ENCODE data around the gene TARBP1. TPM values are rescaled to one million over a fixed set of nuclear protein-coding genes. Genes with fewer than 3 reads are reported as not detected.

The TARBP1 gene
- total RNA-seq, 1 donor from 2014 or later = 60.4 TPM

DNA sequence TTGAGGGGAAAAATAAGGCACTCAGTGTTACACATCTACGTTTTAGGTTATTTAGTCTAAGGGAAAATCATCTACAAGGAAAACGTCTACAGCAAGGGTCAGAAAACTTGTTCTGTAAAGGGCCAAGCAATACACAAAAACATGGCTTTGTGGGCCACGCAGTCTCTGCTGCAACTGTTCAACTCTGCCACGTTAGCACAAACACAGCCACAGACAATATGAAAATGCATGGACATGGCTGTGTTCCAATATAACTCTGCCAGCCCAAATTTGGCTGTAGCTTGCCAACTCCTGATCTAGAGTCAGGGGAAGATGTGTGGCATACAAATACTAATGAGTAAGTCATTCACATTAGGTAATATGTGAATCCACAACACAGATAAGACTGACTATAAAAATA is 65.0 kb downstream of the TARBP1 start:
- Mint-ChIP-seq H3K27ac (no peak overlapping the region), H3K4me1 (ENCODE audit: low read depth) (no peaks in the 10 kb centered on the region), H3K27me3 (no peaks in the 10 kb centered on the region), H3K9me3 (ENCODE audit: low read depth) (no peaks in the 10 kb centered on the region), H3K4me3 (ENCODE audit: low read depth) (no peak overlapping the region), H3K36me3 (ENCODE audit: insufficient read depth) (peaks cover 18% of the 10 kb centered on the region)
- TF ChIP-seq, protein P1, sequence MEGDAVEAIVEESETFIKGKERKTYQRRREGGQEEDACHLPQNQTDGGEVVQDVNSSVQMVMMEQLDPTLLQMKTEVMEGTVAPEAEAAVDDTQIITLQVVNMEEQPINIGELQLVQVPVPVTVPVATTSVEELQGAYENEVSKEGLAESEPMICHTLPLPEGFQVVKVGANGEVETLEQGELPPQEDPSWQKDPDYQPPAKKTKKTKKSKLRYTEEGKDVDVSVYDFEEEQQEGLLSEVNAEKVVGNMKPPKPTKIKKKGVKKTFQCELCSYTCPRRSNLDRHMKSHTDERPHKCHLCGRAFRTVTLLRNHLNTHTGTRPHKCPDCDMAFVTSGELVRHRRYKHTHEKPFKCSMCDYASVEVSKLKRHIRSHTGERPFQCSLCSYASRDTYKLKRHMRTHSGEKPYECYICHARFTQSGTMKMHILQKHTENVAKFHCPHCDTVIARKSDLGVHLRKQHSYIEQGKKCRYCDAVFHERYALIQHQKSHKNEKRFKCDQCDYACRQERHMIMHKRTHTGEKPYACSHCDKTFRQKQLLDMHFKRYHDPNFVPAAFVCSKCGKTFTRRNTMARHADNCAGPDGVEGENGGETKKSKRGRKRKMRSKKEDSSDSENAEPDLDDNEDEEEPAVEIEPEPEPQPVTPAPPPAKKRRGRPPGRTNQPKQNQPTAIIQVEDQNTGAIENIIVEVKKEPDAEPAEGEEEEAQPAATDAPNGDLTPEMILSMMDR (IDR thresholded peaks at IDR 0.05; ENCODE audit: unreplicated experiment) = no peak
- DNase-seq (ENCODE audit: low spot score, unreplicated experiment) = no peak

DNA sequence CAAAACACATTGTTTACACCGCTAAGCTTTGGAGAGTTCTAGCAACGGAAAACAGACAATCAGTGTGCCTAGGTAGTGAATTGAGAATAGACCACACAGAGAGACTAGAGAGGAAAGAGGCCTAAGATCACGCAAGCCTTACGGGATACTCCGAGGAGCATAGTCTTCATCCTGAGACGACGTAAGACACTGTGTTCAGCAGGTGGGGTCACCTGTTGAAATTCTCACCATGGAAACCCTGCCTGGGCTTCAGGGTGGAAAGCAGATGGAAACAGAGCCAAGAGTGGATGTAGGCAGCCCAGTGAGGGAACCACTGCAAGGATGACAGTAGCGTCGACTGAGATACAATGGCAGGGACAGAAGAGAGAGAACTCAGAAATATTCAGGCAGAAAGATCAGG is 65.5 kb downstream of the TARBP1 start:
- no peaks in the 10 kb centered on the region for H3K9me3 Mint-ChIP-seq (ENCODE audit: low read depth)
- H3K36me3 Mint-ChIP-seq (ENCODE audit: insufficient read depth) = peaks cover 20% of the 10 kb centered on the region
- H3K4me1 Mint-ChIP-seq (ENCODE audit: low read depth) = no peaks in the 10 kb centered on the region
- H3K4me3 Mint-ChIP-seq (ENCODE audit: low read depth) = no peak overlapping the region
- DNase-seq (ENCODE audit: low spot score, unreplicated experiment) = no peak
- H3K27me3 Mint-ChIP-seq = no peaks in the 10 kb centered on the region
- no peak overlapping the region for H3K27ac Mint-ChIP-seq
- TF ChIP-seq, protein P1 (IDR thresholded peaks at IDR 0.05; ENCODE audit: unreplicated experiment) = no peak

DNA sequence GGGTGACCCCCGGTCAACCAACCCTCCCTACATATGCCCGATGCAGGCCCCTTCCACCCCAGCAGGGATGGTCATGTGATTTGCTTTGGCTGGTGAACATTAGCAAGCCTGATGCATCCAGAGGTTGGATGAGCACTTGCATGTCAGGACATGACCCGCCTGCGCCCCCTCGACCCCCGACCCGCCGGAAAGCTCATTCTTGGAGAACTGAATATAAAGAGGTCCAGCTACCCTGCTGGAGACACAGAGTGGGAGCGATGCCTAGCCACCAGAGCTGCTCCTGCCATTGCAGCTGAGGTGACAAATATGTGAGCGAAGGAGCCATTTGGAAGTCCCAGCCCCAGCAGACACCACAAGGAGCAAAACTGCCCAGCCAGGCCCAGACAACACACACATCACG is 66.1 kb downstream of the TARBP1 start:
- Mint-ChIP-seq H3K4me3 (ENCODE audit: low read depth) (no peak overlapping the region), H3K27me3 (no peaks in the 10 kb centered on the region), H3K27ac (no peak overlapping the region), H3K9me3 (ENCODE audit: low read depth) (no peaks in the 10 kb centered on the region), H3K36me3 (ENCODE audit: insufficient read depth) (peaks cover 19% of the 10 kb centered on the region), H3K4me1 (ENCODE audit: low read depth) (no peaks in the 10 kb centered on the region)
- no peak for DNase-seq (ENCODE audit: low spot score, unreplicated experiment)
- TF ChIP-seq, protein P1 (IDR thresholded peaks at IDR 0.05; ENCODE audit: unreplicated experiment) = no peak

DNA sequence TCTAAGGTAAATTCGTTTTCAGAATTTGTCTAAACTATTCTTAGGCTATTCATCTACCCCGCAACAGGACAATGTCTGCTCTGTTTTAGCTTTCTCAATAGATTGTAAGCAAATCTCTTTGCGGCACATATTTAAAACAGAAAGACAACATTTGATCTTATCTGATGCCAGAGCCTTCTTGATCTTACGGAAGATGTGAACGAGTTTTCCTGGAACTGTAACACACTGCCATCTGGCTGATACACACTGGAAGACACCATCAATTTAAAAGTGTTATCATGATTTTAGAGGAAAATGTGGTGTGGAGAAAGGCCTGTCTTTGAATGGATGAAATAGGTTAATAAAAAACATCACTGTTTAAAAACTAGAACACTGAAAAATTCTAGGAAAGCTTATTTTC is 69.7 kb downstream of the TARBP1 start:
- no peak overlapping the region for H3K27ac Mint-ChIP-seq
- no peak for DNase-seq (ENCODE audit: low spot score, unreplicated experiment)
- H3K9me3 Mint-ChIP-seq (ENCODE audit: low read depth) = no peaks in the 10 kb centered on the region
- no peaks in the 10 kb centered on the region for H3K4me1 Mint-ChIP-seq (ENCODE audit: low read depth)
- TF ChIP-seq, protein P1 (IDR thresholded peaks at IDR 0.05; ENCODE audit: unreplicated experiment) = no peak
- no peak overlapping the region for H3K4me3 Mint-ChIP-seq (ENCODE audit: low read depth)
- no peaks in the 10 kb centered on the region for H3K27me3 Mint-ChIP-seq
- H3K36me3 Mint-ChIP-seq (ENCODE audit: insufficient read depth) = peaks cover 10% of the 10 kb centered on the region

DNA sequence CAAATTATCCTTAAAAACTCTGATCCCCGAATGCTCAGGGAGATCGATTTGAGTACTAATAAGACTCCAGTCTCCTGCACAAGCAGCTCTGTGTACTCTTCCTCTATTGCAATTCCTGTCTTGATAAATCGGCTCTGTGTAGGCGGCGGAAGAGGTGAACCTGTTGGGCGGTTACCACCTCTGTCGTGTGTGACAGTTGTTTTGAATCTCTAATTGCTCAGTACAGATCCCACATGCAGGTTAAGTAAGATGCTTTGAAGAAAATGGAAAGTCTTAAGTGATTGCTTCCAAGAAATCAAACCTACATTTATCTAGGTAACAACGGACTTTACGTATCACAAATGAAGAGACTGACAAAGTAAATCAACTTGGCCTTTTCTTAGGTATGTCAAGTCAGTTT is 70.2 kb downstream of the TARBP1 start:
- no peaks in the 10 kb centered on the region for H3K4me1 Mint-ChIP-seq (ENCODE audit: low read depth)
- no peak overlapping the region for H3K4me3 Mint-ChIP-seq (ENCODE audit: low read depth)
- TF ChIP-seq, protein P1 (IDR thresholded peaks at IDR 0.05; ENCODE audit: unreplicated experiment) = no peak

More for the DNA sequence above, 70.2 kb downstream of the TARBP1 start:
- no peak for DNase-seq (ENCODE audit: low spot score, unreplicated experiment)
- peaks cover 10% of the 10 kb centered on the region for H3K36me3 Mint-ChIP-seq (ENCODE audit: insufficient read depth)
- H3K9me3 Mint-ChIP-seq (ENCODE audit: low read depth) = no peaks in the 10 kb centered on the region
- H3K27ac Mint-ChIP-seq = no peak overlapping the region
- H3K27me3 Mint-ChIP-seq = no peaks in the 10 kb centered on the region

Measured in progenitor cell of endocrine pancreas (in vitro differentiated cells).